Effector memory CD4-positive, alpha-beta T cell (primary cell): ENCODE results near the gene PSENEN.
"Not testable (repeated sequence)": the region's sequence is repeated elsewhere in the genome, so short reads cannot be mapped to it uniquely, and the experiment has no call there.

Experiments used
- DNase-seq, 3 donors: peaks; one replicate each; pipeline ENCODE4 v3.0.0-alpha.2; 2020
- H3K27ac ChIP-seq: 2 replicates; pipeline ENCODE4 v1.7.0; 2013; ENCODE audit warnings: mild to moderate bottlenecking, low read length, moderate library complexity; ENCODE audit not compliant: insufficient read depth, poor library complexity, severe bottlenecking
- H3K27me3 ChIP-seq: replicated peaks from 2 replicates; pipeline ENCODE4 v1.7.0; 2013; ENCODE audit warnings: mild to moderate bottlenecking, low read length; ENCODE audit not compliant: insufficient read depth, control insufficient read depth, poor library complexity, severe bottlenecking
- H3K36me3 ChIP-seq: 2 replicates; pipeline ENCODE4 v1.7.0; 2013; ENCODE audit warnings: mild to moderate bottlenecking, low read length, moderate library complexity; ENCODE audit not compliant: control insufficient read depth, insufficient read depth
- H3K4me1 ChIP-seq: 2 replicates; pipeline ENCODE4 v1.7.0; 2013; ENCODE audit warnings: low read length, mild to moderate bottlenecking; ENCODE audit not compliant: control insufficient read depth, insufficient read depth, poor library complexity, severe bottlenecking
- H3K4me3 ChIP-seq: 2 replicates; pipeline ENCODE4 v1.7.0; 2013; ENCODE audit warnings: low read length, low read depth, mild to moderate bottlenecking; ENCODE audit not compliant: insufficient read depth, poor library complexity, severe bottlenecking
- H3K9me3 ChIP-seq: 2 replicates; pipeline ENCODE4 v1.7.0; 2013; ENCODE audit warnings: mild to moderate bottlenecking, low read length, moderate library complexity; ENCODE audit not compliant: control insufficient read depth

Gene PSENEN

DNA sequence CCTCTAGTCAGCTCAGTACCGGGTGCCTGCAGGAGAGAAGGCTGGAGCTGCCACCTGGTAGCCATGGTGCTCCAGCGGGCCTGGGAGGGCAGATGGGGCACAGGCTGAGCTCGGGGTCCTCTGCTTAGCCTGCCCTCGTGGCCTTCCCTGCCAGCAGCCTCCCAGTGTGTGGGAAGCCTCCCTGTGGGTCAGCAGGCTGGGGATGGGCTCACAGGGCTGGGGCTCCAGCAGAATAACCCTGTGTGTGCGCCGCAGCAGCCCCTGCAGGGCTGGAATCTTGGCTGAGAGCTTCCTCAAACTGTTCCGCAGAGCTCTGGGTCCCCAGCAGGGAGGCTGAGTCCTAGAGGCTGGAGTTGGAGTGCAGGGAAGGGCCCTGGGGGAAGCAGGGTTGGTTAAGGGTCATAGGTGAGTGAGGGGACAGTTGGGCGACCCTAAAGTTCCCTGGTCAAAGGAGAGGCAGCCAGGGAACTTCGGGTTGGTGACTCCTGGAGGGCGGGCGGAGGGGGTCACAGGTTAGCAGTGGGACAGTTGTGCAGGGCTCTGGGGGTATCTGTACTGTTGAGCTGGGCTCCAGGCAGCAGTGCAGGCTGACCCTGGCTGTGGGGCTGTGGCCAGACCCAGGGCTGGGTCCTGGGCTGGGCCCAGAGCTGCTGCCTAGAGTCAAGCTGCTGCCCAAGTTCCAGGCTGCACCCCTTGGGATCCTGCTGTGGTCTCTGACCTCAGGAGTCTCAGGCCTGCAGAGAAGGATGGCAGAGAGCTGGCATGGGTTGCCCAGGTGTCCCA lies 43.9 kb downstream of the PSENEN start:
- no peak for DNase-seq
- Histone ChIP-seq H3K36me3 (no peaks in the 10 kb centered on the region), H3K9me3 (no peaks in the 10 kb centered on the region), H3K4me3 (no peak overlapping the region), H3K4me1 (no peaks in the 10 kb centered on the region), H3K27ac (no peak overlapping the region), H3K27me3 (no peaks in the 10 kb centered on the region)

DNA sequence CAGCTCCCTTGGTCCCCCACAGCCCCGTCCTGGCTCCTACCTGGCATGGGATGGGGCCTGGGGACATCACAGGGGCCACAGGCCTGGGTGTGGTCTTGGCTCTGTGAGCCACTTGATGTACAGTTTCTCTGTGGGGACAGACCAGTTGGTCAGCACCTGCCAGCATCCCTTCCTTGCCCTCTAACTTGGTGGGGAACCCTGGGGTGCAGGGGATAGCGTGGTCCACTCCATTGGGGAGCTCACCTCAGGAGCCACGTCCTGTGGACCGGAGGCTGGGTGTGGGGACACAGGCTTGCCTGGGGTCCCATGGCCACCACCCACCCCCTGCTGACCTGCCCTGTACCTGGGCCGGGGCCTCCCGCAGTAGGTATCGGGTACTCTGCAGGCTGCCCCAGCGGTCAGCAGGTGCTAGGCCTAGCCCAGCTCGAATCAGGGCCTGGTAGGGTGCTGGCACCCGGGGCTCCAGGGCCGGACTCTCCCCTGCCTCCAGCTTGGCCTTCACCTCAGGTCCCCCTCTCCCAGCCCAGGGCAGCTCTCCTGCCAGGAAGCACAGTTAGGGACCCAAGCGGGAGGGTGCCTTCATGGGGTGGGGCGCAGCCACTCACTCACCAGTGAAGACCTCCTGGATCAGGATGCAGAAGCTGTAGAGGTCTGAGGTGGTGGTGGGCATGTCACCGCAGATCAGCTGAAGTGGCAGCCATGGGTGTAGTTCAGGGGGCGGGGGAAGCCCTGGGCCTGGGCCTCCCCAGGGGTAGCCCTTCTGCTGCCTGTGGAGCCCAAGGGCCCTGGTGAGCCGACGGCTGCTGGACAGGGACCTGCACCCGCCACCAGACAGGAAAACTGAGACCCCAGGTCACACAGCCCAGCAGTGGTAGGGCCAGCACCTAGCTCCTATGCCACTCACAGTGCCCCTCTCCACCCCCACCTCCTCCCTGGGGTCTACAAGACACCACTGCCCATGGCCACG lies 44.8 kb downstream of the PSENEN start:
- Histone ChIP-seq H3K27ac (no peak overlapping the region), H3K36me3 (no peaks in the 10 kb centered on the region), H3K4me1 (no peaks in the 10 kb centered on the region), H3K27me3 (no peaks in the 10 kb centered on the region), H3K4me3 (no peak overlapping the region), H3K9me3 (no peaks in the 10 kb centered on the region)
- DNase-seq = no peak

DNA sequence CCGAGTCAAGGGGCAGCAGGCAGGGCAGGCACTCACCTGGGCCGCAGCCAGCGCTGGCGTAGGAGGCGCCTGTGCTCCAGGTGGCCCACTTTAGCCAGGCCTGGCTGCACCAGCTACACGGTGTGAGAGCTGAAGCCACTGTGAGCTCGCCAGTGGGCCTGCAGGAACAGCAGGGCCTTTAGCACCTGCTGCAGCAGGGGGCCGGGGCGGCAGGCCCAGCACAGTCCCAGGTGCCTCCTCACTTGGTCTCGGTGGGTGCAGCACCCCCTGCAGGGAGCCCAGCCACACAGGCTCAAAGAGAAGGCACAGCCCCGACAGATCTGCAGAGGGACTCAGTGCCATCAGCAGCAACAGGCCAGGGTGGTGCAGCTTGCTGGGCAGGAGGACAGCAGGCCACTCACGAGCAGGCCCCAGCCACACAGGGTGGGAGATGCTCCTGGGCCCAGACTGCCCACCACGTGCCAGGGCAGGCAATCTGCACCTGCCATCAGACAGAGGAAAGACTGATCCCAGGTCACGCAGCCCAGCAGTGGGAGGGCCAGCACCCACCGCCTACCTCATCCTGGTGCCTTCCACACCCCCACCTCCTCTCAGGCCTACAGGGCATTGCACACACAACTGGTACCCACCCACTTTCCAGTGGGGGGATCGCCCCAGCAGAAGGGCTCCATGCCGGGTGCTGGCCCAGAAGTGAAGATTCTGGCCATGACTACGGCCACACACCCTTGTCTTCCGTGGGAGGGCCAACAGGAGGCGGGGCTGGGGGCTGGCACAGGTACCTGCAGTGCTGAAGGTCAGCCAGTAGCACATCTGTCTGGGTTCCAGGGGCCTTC lies 45.7 kb downstream of the PSENEN start:
- Histone ChIP-seq H3K36me3 (no peaks in the 10 kb centered on the region), H3K4me1 (no peaks in the 10 kb centered on the region), H3K27ac (no peak overlapping the region), H3K27me3 (no peaks in the 10 kb centered on the region), H3K9me3 (no peaks in the 10 kb centered on the region), H3K4me3 (no peak overlapping the region)
- no peak for DNase-seq

DNA sequence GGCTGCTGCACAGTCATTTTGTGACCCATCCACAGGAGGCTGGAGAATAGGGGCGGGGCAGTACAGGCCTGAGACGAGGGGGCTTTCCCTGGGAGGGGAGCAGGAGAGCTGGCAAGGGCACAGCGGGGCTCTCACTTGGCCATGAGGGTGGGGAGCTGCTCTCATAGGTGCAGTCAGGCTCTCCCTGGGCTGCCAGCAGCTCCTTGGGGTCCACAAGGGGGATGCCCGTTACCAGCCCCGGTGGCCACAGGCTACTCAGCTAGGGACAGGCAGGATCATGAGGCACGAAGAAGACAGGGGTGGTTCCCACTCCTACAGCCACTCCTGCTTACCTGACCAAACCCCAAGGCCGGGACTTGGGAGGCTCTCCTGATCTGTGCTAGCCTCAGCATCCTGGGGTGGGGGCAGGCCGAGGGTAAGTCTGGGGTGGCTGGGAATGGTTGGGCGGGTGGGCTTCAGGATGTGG lies 46.4 kb downstream of the PSENEN start:
- no peak for DNase-seq
- Histone ChIP-seq H3K27ac (no peak overlapping the region), H3K36me3 (no peaks in the 10 kb centered on the region), H3K9me3 (no peaks in the 10 kb centered on the region), H3K27me3 (peaks cover 2% of the 10 kb centered on the region), H3K4me1 (no peaks in the 10 kb centered on the region), H3K4me3 (no peak overlapping the region)

DNA sequence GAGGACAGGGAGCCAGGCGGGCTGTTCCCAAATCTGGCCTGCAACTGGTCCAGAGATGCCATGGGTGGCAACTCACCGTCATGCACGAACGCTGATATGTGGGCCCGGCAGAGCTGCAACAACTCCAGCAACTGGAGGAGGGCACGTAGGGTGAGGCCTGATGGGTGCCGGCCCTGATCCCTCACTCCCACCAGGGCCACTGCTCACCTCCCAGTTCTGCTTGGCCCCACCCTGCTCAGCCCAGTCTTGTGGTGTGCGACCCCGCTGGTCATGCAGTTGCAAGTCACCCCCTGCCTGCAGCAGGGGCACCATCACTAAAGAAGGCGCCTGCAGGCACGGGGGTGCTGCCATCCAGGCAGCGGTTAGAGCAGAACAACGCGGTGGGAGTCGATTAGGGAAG lies 46.9 kb downstream of the PSENEN start:
- Histone ChIP-seq H3K27ac (no peak overlapping the region), H3K36me3 (no peaks in the 10 kb centered on the region), H3K4me1 (no peaks in the 10 kb centered on the region), H3K4me3 (no peak overlapping the region), H3K27me3 (peaks cover 6% of the 10 kb centered on the region), H3K9me3 (no peaks in the 10 kb centered on the region)
- no peak for DNase-seq

DNA sequence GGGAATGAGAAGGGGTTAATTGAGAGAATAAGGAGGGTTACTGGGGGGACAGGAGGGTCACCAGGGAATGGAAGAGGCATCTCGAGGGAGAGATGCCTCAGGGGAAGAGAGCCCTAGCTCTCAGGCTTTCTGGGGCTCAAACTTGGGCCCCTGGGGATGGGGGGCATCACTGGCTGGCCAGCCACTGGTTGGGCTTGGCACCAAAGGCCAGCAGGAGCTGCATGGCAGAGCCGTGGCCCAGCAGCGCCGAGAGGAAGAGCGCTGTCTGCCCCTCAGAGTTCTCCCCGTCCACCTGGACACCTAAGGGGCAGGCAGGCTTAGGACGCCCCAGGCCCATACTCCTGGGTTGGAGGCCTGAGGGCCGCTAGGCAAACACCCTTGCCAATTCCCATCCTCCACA lies 47.4 kb downstream of the PSENEN start:
- H3K27me3 ChIP-seq = peaks cover 7% of the 10 kb centered on the region
- no peaks in the 10 kb centered on the region for H3K9me3 ChIP-seq
- no peaks in the 10 kb centered on the region for H3K4me1 ChIP-seq
- no peak overlapping the region for H3K27ac ChIP-seq
- no peaks in the 10 kb centered on the region for H3K36me3 ChIP-seq
- no peak for DNase-seq
- no peak overlapping the region for H3K4me3 ChIP-seq

DNA sequence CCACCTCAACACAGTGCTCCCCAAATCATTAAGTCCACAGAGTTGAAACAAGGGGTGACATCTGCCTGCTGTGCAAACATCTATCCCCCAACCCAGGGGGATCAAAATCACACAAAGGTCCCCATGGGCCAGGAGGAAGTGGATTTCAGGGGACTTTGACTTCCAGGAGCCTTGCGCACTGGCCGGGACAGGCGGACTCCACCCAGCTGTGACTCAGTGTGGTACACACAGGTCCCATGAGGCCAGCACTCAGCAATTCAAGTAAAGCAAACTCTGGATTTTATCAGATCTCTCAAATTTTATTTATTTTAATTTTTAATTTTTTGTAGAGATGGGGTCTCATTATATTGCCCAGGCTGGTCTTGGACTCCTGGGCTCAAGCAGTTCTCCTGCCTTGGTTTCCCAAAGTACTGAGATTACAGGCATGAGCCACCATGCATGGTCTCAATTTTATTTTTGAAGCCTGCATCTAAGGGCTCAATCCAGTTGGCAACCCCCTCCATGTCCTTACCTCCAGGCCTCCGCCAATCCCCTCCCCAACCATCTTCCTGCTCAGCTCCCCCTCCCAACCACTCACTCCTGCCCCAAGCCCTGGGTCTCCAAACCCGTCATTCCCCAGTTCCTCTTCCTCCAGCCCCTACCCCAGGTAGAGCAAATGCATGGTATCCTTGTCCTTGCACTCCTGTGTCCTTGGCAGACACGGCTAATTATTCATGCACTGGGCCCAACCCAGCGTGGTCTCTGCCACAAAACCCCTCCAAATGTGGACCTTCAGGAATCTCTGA lies 48.1 kb downstream of the PSENEN start:
- Histone ChIP-seq H3K27ac (no peak overlapping the region), H3K4me3 (no peak overlapping the region), H3K9me3 (no peaks in the 10 kb centered on the region), H3K4me1 (no peaks in the 10 kb centered on the region), H3K36me3 (no peaks in the 10 kb centered on the region), H3K27me3 (peaks cover 7% of the 10 kb centered on the region)
- no peak for DNase-seq

DNA sequence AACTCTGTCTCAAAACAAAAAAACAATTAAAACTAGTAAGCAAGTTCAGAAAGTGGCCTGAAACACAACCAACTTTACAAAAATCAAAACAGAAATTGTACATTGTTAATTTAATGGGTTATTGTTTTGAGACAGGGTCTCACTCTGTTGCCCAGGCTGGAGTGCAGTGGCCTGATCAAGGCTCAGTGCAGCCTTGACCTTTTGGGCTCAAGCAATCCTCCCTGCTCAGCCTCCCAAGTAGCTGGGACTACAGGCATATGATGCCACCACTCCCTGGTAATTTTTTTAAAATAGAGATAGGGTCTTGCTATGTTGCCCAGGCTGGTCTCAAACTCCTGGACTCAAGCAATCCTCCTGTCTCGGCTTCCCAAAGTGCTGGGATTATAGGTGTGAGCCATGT lies 50.1 kb downstream of the PSENEN start:
- H3K27me3 ChIP-seq, H3K36me3 ChIP-seq, H3K9me3 ChIP-seq, DNase-seq, H3K4me1 ChIP-seq, H3K4me3 ChIP-seq, H3K27ac ChIP-seq: not testable (repeated sequence)
